K562 (cell line): ENCODE data around the gene FBN1. TPM values are rescaled to one million over a fixed set of nuclear protein-coding genes. Genes with fewer than 3 reads are reported as not detected.

Experiments
- ATAC-seq: fragments of 200-7000 bp; cut with Tn5 transposase; 3 replicates; pipeline ENCODE4 v1.9.1; 2020; ENCODE audit warnings: moderate library complexity
- BruUV-seq: library from RNA; stranded (reverse); fragments of 400-500 nt; replicated peaks from 2 replicates; lab custom pipeline; 2021; lab: Mats Ljungman, UMichigan
- CTCF ChIA-PET: fragments of 300-600 bp; formaldehyde crosslinking; extraction: SDS; loops from one replicate; lab custom pipeline; 2021; ENCODE audit warnings: low intra/inter-chr PET ratio; lab: Yijun Ruan, JAX
- POLR2A ChIA-PET: fragments of 300-600, 350-650 bp; sonication (Branson Sonifier 250); formaldehyde crosslinking; extraction: SDS; loops from one replicate; lab custom pipeline; 2021; ENCODE audit warnings: antibody characterized with exemption, inconsistent platforms; lab: Yijun Ruan, JAX
- DNase-seq, 4 experiments: peaks; one replicate each; pipeline versions ENCODE4 v3.0.0 to v3.0.0-alpha.2; 2011 to 2018; ENCODE audit warnings: low spot score in 3 of 4, mixed read lengths in 3 of 4; ENCODE audit errors: extremely low read depth in 1 of 4
- FAIRE-seq: peaks from 2 replicates; lab custom pipeline; 2011; peaks lifted over from hg19 to GRCh38; lab: Jason Lieb, UNC
- H2AFZ ChIP-seq: 2 replicates; pipeline ENCODE4 v1.6.0; 2011; ENCODE audit warnings: low read depth, low read length, control low read depth, inconsistent platforms
- H3K27ac ChIP-seq: fragments of 200-600 bp; 3 replicates; pipeline ENCODE4 v1.8.0; 2011; ENCODE audit warnings: low read depth, mild to moderate bottlenecking, control low read depth, inconsistent platforms, low read length, moderate library complexity, mixed read lengths; ENCODE audit errors: extremely low read depth
- H3K27me3 ChIP-seq, 2 experiments: fragments of 300-600 bp in 1 of 2; 2 replicates in 1 of 2; 3 replicates in 1 of 2; pipeline versions ENCODE4 v1.6.0 to v1.8.0; 2011; ENCODE audit warnings: inconsistent platforms in 2 of 2, low read length in 2 of 2, mild to moderate bottlenecking in 1 of 2, mixed read lengths in 1 of 2, moderate library complexity in 1 of 2; ENCODE audit not compliant: control insufficient read depth in 2 of 2, insufficient read depth in 2 of 2
- H3K36me3 ChIP-seq: fragments of 300-600 bp; 3 replicates; pipeline ENCODE4 v1.8.0; 2011; ENCODE audit warnings: mild to moderate bottlenecking, low read length, inconsistent platforms; ENCODE audit not compliant: control insufficient read depth, insufficient read depth
- H3K4me1 ChIP-seq, 2 experiments: fragments of 200-600 bp in 1 of 2; replicated peaks in 1 of 2; 2 replicates in 1 of 2; 3 replicates in 1 of 2; pipeline versions ENCODE4 v1.5.1 to v1.8.0; 2011; ENCODE audit warnings: inconsistent platforms in 2 of 2, low read length in 2 of 2, mild to moderate bottlenecking in 1 of 2, mixed read lengths in 1 of 2, moderate library complexity in 1 of 2; ENCODE audit not compliant: control insufficient read depth in 2 of 2, insufficient read depth in 2 of 2
- H3K4me2 ChIP-seq: 2 replicates; pipeline ENCODE4 v1.6.1; 2011; ENCODE audit warnings: low read length, control low read depth, inconsistent platforms, mixed read lengths; ENCODE audit not compliant: insufficient read depth
- H3K4me3 ChIP-seq: fragments of 200-600 bp; sonication (generic), shearing (Covaris generic); 2 replicates; pipeline ENCODE4 v1.5.1; 2016; ENCODE audit warnings: control low read depth, inconsistent platforms
- H3K79me2 ChIP-seq: fragments of 200-600 bp; 3 replicates; pipeline ENCODE4 v1.8.0; 2011; ENCODE audit warnings: low read length, inconsistent platforms; ENCODE audit not compliant: control insufficient read depth, insufficient read depth
- H3K9ac ChIP-seq, 2 experiments: 2 replicates each; pipeline versions ENCODE4 v1.6.0 to v1.6.1; 2011; ENCODE audit warnings: low read depth in 2 of 2, low read length in 2 of 2, control low read depth in 1 of 2, inconsistent platforms in 1 of 2, mild to moderate bottlenecking in 1 of 2, mixed read lengths in 1 of 2; ENCODE audit not compliant: insufficient read depth in 1 of 2
- H3K9me1 ChIP-seq: one replicate; pipeline ENCODE4 v1.6.0; 2011; ENCODE audit warnings: inconsistent platforms, mild to moderate bottlenecking, low read length, moderate library complexity; ENCODE audit not compliant: control insufficient read depth, insufficient read depth
- H3K9me3 ChIP-seq: replicated peaks from 2 replicates; pipeline ENCODE4 v1.5.1; 2011; ENCODE audit warnings: low read depth, low read length, inconsistent platforms; ENCODE audit not compliant: control insufficient read depth, insufficient read depth
- H4K20me1 ChIP-seq: replicated peaks from 2 replicates; pipeline ENCODE4 v1.6.1; 2011; ENCODE audit warnings: low read length, inconsistent platforms, mixed read lengths; ENCODE audit not compliant: control insufficient read depth, insufficient read depth
- ATF3 ChIP-seq, 2 experiments: fragments of 450-650 bp in 1 of 2; sonication (generic) in 1 of 2; formaldehyde crosslinking in 1 of 2; IDR thresholded peaks in 1 of 2; conservative IDR thresholded peaks in 1 of 2; 2 replicates each; pipeline versions ENCODE4 v1.6.1 to v1.8.1; 2016 to 2023; ENCODE audit warnings: mild to moderate bottlenecking in 2 of 2, moderate library complexity in 2 of 2, inconsistent platforms in 1 of 2, missing genetic modification reagents in 1 of 2
- CHD1 ChIP-seq: fragments of 200-600 bp; sonication (generic); IDR thresholded peaks from one replicate; pipeline ENCODE4 v1.6.1; 2012; ENCODE audit warnings: mild to moderate bottlenecking, moderate library complexity, low read length, inconsistent platforms
- EWSR1 ChIP-seq: fragments of 450-650 bp; IDR thresholded peaks from 2 replicates; pipeline ENCODE4 v1.6.1; 2018; ENCODE audit warnings: borderline replicate concordance, mild to moderate bottlenecking, low read depth, moderate library complexity; ENCODE audit not compliant: partially characterized antibody
- FOXA3 ChIP-seq, 2 experiments: fragments of 450-650 bp in 1 of 2; sonication (generic) in 1 of 2; formaldehyde crosslinking; IDR thresholded peaks in 1 of 2; conservative IDR thresholded peaks in 1 of 2; 2 replicates each; pipeline versions ENCODE4 v1.4.0 to v1.8.0; 2020 to 2022; ENCODE audit warnings: mild to moderate bottlenecking in 2 of 2, missing genetic modification reagents in 1 of 2
- HNRNPLL ChIP-seq: fragments of 200-400 bp; formaldehyde crosslinking; IDR thresholded peaks from 2 replicates; pipeline ENCODE4 v1.6.1; 2017; ENCODE audit warnings: low read length, low read depth, mild to moderate bottlenecking; ENCODE audit not compliant: poor library complexity, severe bottlenecking
- MAX ChIP-seq: sonication (generic); formaldehyde crosslinking; IDR thresholded peaks from 2 replicates; pipeline ENCODE4 v1.9.0; 2022; ENCODE audit warnings: mild to moderate bottlenecking, missing genetic modification reagents
- MYBL2 ChIP-seq, 2 experiments: fragments of 450-650 bp in 1 of 2; sonication (generic) in 1 of 2; formaldehyde crosslinking in 1 of 2; IDR thresholded peaks; 2 replicates each; pipeline versions ENCODE4 v1.6.1 to v1.8.1; 2017 to 2022; ENCODE audit warnings: borderline replicate concordance in 1 of 2, inconsistent platforms in 1 of 2, low read depth in 1 of 2, mild to moderate bottlenecking in 1 of 2, missing genetic modification reagents in 1 of 2, moderate library complexity in 1 of 2
- PHB ChIP-seq: fragments of 250-450 bp; sonication (Bioruptor Pico); IDR thresholded peaks from 2 replicates; pipeline ENCODE4 v1.5.0; 2021
- RB1 ChIP-seq: fragments of 450-650 bp; IDR thresholded peaks from 2 replicates; pipeline ENCODE4 v1.6.1; 2017; ENCODE audit warnings: low read depth, mild to moderate bottlenecking
- RBFOX2 ChIP-seq: fragments of 200-400 bp; formaldehyde crosslinking; IDR thresholded peaks from 2 replicates; pipeline ENCODE4 v1.6.1; 2017; ENCODE audit warnings: low read depth, mild to moderate bottlenecking, low read length, moderate library complexity
- SREBF2 ChIP-seq: sonication (generic); formaldehyde crosslinking; IDR thresholded peaks from 2 replicates; pipeline ENCODE4 v1.4.0; 2020; ENCODE audit warnings: mild to moderate bottlenecking, missing genetic modification reagents
- THRB ChIP-seq: fragments of 450-650 bp; formaldehyde crosslinking; conservative IDR thresholded peaks from 2 replicates; pipeline ENCODE4 v1.4.0; 2022; ENCODE audit warnings: mild to moderate bottlenecking, missing genetic modification characterization
- ZBTB1 ChIP-seq: sonication (generic); formaldehyde crosslinking; IDR thresholded peaks from 2 replicates; pipeline ENCODE4 v1.8.1; 2023; ENCODE audit warnings: missing genetic modification reagents, low read depth, mild to moderate bottlenecking, borderline replicate concordance
- ZFP30 ChIP-seq: fragments of 250-450 bp; sonication (Bioruptor Pico); IDR thresholded peaks from 2 replicates; pipeline ENCODE4 v1.8.0; 2022; ENCODE audit warnings: moderate library complexity, mild to moderate bottlenecking, inconsistent platforms, borderline replicate concordance
- in situ Hi-C: fragments of 300-500 bp; cut with MboI; formaldehyde crosslinking; loops from 4 replicates; pipeline ENCODE4 v1.15.0; 2018; ENCODE audit warnings: inconsistent platforms, mixed read lengths
- intact Hi-C: fragments of 100-400 bp; cut with micrococcal nuclease; formaldehyde crosslinking; loops from 2 replicates; pipeline ENCODE4 v1.14.2; 2022
- polyA plus RNA-seq, 8 experiments: library from polyadenylated mRNA; depleted of rRNA in 4 of 8; stranded (reverse) in 5 of 8; unstranded in 3 of 8; fragments of >200 nt; fragmentation: Nextera tagmentation in 2 of 8; fragmentation: Illumina TruSeq in 1 of 8; extraction: Ambion mirVana in 2 of 8; extraction: Trizol in 1 of 8; gene quantifications; 2 replicates each; pipeline versions ENCODE4 v1.2.1 to v1.2.3, GENCODE V29; 2011 to 2014; ENCODE audit warnings: inconsistent platforms in 1 of 8, missing spikeins in 1 of 8
- total RNA-seq, 7 experiments: library from RNA; depleted of rRNA in 6 of 7; stranded (reverse); fragments of >200 nt in 6 of 7; fragmentation: Illumina TruSeq in 2 of 7; extraction: Trizol in 2 of 7; gene quantifications; 2 replicates each; pipeline versions ENCODE4 v1.2.1 to v1.2.3, GENCODE V29; 2011 to 2021; ENCODE audit warnings: low replicate concordance in 1 of 7
- TF ChIP-seq, protein P1 (sequence below), 2 experiments: IDR thresholded peaks; 2 replicates each; pipeline ENCODE4 v1.6.1; 2012; ENCODE audit warnings: improper control_type of control experiment in 2 of 2, low read depth in 2 of 2, low read length in 2 of 2, borderline replicate concordance in 1 of 2

FBN1 gene
- total and polyA plus RNA-seq, 9 of the 15 experiments (the other 6 are each of a cell fraction or from before 2014, with no cell fraction given): 0.15 to 1.2 (median 0.60) TPM

DNA sequence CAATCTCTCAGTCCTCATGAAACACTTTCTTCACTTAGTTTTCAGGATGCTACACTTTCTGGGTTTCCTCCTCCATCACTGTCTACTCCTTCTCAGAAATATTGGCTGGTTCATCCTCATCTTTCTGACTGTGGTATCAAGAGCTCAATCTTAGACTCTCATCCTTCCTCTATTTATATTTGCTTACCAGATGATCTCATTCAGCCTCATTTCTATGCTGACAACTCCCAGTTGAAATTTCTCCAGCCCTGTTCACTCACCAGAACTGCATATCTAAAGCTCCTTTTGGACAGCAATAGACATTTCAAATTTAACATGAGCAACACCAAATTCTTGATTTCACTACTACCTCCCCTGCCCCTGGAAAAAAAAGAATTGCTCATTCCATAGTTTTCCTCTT lies 48.0 kb upstream of the FBN1 start:
- Histone ChIP-seq H3K4me3 (no peak overlapping the region), H3K9me3 (no peaks in the 10 kb centered on the region), H3K9me1 (no peaks in the 10 kb centered on the region), H4K20me1 (no peaks in the 10 kb centered on the region), H3K4me2 (no peak overlapping the region), H2AFZ (no peak overlapping the region), H3K27me3 (no peaks in the 10 kb centered on the region), H3K36me3 (no peaks in the 10 kb centered on the region), H3K9ac (no peak overlapping the region), H3K27ac (no peak overlapping the region), H3K4me1 (peaks cover 0 to 22% of the 10 kb centered on the region in 2 experiments; a peak in 2 of 5 replicates), H3K79me2 (no peaks in the 10 kb centered on the region)
- intact Hi-C loops: no loop called here
- no peak for ATAC-seq
- in situ Hi-C loops: no loop called here
- ChIA-PET POLR2A (interaction anchor here (0.6 to 1.5 kb wide), 5 partner anchors 13 to 128 kb away, joined by 3 to 6 read pairs (median 4); no protein-coding TSS in a partner anchor), CTCF (no interaction called here)
- FAIRE-seq: no peak
- no TSS peak for BruUV-seq
- no peak for DNase-seq
- TF ChIP-seq EWSR1: no peak
- TF ChIP-seq CHD1: no peak
- TF ChIP-seq RB1: no peak
- TF ChIP-seq THRB: no peak
- TF ChIP-seq, protein P1, sequence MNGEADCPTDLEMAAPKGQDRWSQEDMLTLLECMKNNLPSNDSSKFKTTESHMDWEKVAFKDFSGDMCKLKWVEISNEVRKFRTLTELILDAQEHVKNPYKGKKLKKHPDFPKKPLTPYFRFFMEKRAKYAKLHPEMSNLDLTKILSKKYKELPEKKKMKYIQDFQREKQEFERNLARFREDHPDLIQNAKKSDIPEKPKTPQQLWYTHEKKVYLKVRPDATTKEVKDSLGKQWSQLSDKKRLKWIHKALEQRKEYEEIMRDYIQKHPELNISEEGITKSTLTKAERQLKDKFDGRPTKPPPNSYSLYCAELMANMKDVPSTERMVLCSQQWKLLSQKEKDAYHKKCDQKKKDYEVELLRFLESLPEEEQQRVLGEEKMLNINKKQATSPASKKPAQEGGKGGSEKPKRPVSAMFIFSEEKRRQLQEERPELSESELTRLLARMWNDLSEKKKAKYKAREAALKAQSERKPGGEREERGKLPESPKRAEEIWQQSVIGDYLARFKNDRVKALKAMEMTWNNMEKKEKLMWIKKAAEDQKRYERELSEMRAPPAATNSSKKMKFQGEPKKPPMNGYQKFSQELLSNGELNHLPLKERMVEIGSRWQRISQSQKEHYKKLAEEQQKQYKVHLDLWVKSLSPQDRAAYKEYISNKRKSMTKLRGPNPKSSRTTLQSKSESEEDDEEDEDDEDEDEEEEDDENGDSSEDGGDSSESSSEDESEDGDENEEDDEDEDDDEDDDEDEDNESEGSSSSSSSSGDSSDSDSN (IDR thresholded peaks at IDR 0.05; ENCODE audit: borderline replicate concordance in 1 of 2, low read depth in 2 of 2, low read length in 2 of 2): no peak
- TF ChIP-seq MYBL2 (IDR thresholded peaks at IDR 0.05; ENCODE audit: low read depth): no peak
- no peak for TF ChIP-seq MYBL2 (CRISPR knock-in tag; IDR thresholded peaks at IDR 0.05; ENCODE audit: borderline replicate concordance)
- TF ChIP-seq ATF3 (IDR thresholded peaks at IDR 0.05): peak; percentile 56; the same call in 1 of the 2 replicates
- no peak for TF ChIP-seq ATF3 (CRISPR knock-in tag; conservative IDR thresholded peaks at IDR 0.05)
- TF ChIP-seq MAX (CRISPR knock-in tag): no peak
- TF ChIP-seq ZFP30 (CRISPR knock-in tag): no peak
- no peak for TF ChIP-seq SREBF2
- no peak for TF ChIP-seq ZBTB1 (CRISPR knock-in tag)
- no peak for TF ChIP-seq RBFOX2
- 0 out of 4 replicates have a peak, but pooled peaks of 1 of the 2 experiments have one; percentile 15 for TF ChIP-seq FOXA3 (CRISPR knock-in tag; conservative IDR thresholded peaks at IDR 0.05 in 1 of 2, IDR thresholded peaks at IDR 0.05 in 1 of 2)
- no peak for TF ChIP-seq PHB (CRISPR knock-in tag)
- TF ChIP-seq HNRNPLL: no peak
